PFSK-1 (cell line): ENCODE data around the gene CD200.

Source experiments
- POLR2AphosphoS5 ChIP-seq: IDR thresholded peaks from 2 replicates; pipeline ENCODE4 v1.6.1; 2012; ENCODE audit warnings: low read depth, mild to moderate bottlenecking, control low read depth, low read length, moderate library complexity
- REST ChIP-seq, 2 experiments: IDR thresholded peaks; 2 replicates each; pipeline versions ENCODE4 v1.6.1 to v1.8.0; 2011 to 2012; ENCODE audit warnings: low read depth in 2 of 2, low read length in 2 of 2, control low read depth in 1 of 2, inconsistent platforms in 1 of 2, mild to moderate bottlenecking in 1 of 2, moderate library complexity in 1 of 2; ENCODE audit not compliant: insufficient read depth in 1 of 2
- TAF1 ChIP-seq: IDR thresholded peaks from 2 replicates; pipeline ENCODE4 v1.6.1; 2012; ENCODE audit warnings: low read length, control low read depth, borderline replicate concordance; ENCODE audit not compliant: insufficient read depth

GRCh38 chr3:112401617-112402016 lies 68.7 kb downstream of the CD200 start:
- TF ChIP-seq TAF1 (no peak), POLR2AphosphoS5 (no peak), REST (IDR thresholded peaks at IDR 0.05; ENCODE audit: insufficient read depth in 1 of 2, low read depth in 2 of 2, low read length in 2 of 2) (no peak)
